C4-2B (cell line): ENCODE measurements around the gene WBP1.

Source experiments
- ZFX ChIP-seq: fragments of 450-650 bp; IDR thresholded peaks from 2 replicates; pipeline ENCODE4 v1.6.1; 2017
- TF ChIP-seq, protein P1 (sequence below): fragments of 450-650 bp; conservative IDR thresholded peaks from 2 replicates; pipeline ENCODE4 v1.5.1; 2017; ENCODE audit warnings: mild to moderate bottlenecking

GRCh38 chr2:74502720-74503505 lies 44.7 kb downstream of the WBP1 start:
- TF ChIP-seq, protein P1, sequence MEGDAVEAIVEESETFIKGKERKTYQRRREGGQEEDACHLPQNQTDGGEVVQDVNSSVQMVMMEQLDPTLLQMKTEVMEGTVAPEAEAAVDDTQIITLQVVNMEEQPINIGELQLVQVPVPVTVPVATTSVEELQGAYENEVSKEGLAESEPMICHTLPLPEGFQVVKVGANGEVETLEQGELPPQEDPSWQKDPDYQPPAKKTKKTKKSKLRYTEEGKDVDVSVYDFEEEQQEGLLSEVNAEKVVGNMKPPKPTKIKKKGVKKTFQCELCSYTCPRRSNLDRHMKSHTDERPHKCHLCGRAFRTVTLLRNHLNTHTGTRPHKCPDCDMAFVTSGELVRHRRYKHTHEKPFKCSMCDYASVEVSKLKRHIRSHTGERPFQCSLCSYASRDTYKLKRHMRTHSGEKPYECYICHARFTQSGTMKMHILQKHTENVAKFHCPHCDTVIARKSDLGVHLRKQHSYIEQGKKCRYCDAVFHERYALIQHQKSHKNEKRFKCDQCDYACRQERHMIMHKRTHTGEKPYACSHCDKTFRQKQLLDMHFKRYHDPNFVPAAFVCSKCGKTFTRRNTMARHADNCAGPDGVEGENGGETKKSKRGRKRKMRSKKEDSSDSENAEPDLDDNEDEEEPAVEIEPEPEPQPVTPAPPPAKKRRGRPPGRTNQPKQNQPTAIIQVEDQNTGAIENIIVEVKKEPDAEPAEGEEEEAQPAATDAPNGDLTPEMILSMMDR, result no peak
- no peak for TF ChIP-seq ZFX
